IPS DF 4.7 (cell line): ENCODE results near the gene GOLGA6L1.
"Not testable (repeated sequence)": the region's sequence is repeated elsewhere in the genome, so short reads cannot be mapped to it uniquely, and the experiment has no call there.

Experiments
- DNase-seq: peaks from one replicate; pipeline ENCODE4 v3.0.0-alpha.2; 2013; ENCODE audit warnings: low spot score; ENCODE audit errors: extremely low read depth

Gene GOLGA6L1

DNA sequence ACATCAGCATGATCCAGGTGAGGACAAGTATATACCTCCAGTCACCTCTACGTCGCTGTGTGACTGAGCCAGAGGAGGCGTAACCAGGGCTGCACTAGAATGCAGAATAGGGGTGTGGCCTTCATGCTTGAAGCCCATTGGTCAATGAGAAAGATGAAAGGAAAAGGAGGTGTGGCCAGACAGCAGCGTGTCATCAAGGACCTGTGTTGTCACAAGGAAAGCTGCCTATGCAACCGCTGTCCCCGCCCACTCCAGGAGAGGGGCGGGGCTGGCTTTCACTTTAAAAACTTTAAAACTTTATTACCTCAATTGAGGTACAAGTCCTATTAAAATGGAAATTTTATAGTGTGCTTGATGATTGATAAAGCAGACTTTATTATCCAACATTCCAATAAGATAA is at the start of gene GOLGA6L1:
Gene GOLGA6L1, minus strand, starts transcription at position 101 of the 400 bp plus-strand sequence. Its CDS starts 91 bp downstream, at position 10.
- not testable (repeated sequence) for DNase-seq

GRCh38 chr15:23181201-23181600 is 44.6 kb upstream of the GOLGA6L1 start:
- DNase-seq = not testable (repeated sequence)

DNA sequence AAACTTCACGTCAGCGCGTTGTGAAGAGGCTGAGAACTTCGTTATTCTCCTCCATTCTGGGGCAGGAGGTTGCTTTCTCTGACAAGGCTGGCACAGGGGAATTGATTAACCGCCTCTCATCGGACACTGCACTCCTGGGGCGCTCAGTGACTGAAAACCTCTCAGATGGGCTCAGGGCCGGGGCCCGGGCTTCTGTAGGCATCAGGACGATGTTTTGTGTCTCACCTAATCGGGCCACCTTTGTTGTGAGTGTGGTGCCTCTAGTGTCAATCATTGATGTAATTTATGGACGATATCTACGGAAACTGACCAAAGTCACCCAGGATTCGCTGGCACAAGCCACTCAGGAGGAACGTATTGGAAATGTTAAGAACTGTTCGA is 43.9 kb upstream of the GOLGA6L1 start:
- DNase-seq = not testable (repeated sequence)

DNA sequence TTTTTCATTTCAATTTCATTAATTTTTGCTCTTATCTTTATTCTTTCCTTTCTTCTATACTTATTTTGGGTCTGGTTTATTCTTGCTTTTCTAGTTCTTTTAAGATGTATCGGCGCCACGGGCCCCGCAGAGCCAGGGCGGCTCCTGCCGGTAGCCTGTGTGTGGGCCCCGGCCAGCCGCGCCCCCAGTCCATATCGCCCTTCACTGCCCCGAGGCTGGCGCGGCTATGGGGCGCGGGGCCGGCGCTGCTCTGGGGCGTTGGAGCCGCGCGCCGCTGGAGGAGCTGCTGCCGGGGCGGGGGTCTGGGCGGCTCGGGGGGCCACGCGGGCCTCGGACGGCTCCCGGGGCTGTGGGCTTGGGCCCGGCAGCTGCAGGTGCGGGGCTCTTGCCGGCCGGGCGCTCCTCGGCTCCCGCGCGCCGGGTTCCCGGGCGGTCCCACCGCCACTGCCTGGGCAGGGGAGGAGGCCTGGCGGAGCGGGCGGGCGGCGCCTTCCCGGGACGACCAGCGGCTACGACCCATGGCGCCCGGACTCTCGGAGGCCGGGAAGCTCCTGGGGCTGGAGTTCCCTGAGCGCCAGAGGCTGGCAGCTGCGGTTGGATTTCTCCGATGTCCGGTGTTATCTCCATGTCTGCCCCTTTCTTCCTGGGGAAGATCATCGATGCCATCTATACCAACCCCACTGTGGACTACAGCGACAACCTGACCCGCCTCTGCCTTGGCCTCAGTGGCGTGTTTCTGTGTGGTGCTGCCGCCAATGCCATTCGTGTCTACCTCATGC is 43.3 kb upstream of the GOLGA6L1 start:
- not testable (repeated sequence) for DNase-seq

- DNase-seq = not testable (repeated sequence)
Measured at GRCh38 chr15:23176683-23177082, 40.1 kb upstream of the GOLGA6L1 start.

- not testable (repeated sequence) for DNase-seq
Measured at GRCh38 chr15:23175606-23176005, 39.0 kb upstream of the GOLGA6L1 start.

DNA sequence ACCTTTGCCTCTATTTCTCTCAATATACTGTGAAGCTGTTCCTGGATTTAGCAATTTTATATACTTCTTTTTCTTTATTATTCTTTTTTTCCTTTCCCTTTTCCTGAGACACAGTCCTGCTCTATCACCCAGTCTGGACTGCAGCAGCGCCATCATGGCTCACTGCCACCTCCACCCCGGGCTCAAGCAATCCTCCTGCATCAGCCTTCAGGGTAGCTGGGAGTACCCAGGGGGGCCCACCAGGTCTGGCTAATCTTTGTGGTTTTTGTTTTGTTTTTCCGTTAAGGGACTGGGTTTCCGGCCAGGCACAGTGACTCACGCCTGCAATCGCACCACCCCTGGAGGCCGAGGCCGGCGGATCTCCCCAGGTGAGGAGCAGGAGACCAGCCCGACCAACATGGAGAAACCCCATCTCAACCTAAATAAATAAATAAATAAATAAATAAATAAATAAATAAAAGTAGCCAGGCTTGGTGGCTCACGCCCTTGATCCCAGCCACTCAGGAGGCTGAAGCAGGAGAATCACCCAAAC is 38.1 kb upstream of the GOLGA6L1 start:
- not testable (repeated sequence) for DNase-seq

- DNase-seq = not testable (repeated sequence)
Measured at GRCh38 chr15:23132787-23133186, 3.8 kb downstream of the GOLGA6L1 start.

- no peak for DNase-seq
Measured at GRCh38 chr15:23118208-23118607, 18.4 kb downstream of the GOLGA6L1 start.

- DNase-seq = no peak
Measured at GRCh38 chr15:23095796-23096195, 40.8 kb downstream of the GOLGA6L1 start.

DNA sequence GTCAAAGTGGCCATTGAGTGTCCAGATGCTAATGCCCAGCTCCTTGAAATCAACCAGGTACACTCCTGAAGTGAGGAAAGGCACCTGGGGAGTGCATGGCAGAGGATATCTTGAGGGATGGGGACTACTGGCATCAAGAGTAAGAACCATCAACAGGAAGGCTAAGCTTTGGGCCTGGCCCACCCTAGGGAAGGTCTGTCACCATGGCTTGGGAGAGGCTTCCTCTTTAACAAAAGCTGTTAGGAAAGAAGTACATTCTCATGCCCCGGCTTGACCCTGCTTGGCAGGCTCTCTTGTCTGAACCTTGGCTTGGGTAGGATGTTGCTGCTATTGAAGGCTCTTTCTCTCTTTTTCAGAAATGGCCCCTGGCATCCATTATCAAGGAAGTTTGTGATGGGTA is 53.5 kb downstream of the GOLGA6L1 start:
- no peak for DNase-seq

DNA sequence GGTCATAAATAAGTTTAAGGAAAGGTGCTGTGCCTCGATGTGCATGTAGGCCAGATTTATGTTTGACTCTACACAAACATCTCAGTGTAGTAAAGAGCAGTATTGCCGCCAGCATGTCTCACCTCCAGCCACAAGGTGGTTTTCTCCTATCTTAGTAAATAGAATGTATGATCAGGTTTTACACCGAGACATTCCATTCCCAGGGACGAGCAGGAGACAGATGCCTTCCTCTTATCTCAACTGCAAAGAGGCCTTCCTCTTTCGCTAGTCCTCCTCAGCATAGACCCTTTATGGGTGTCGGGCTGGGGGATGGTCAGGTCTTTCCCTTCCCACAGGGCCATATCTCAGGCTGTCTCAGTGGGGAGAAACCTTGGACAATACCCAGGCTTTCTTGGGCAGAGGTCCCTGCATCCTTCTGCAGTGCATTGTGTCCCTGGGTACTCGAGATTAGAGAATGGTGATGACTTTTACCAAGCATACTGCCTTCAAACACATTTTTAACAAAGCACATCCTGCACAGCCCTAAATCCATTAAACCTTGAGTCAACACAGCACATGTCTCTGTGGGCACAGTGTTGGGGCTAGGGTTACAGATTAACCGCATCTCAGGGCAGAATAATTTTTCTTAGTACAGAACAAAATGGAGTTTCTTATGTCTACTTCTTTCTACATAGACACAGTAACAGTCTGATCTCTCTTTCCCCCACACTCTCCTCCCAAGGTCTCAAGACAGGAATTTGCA is 54.5 kb downstream of the GOLGA6L1 start:
- DNase-seq = not testable (repeated sequence)

GRCh38 chr15:23081271-23081670 is 55.4 kb downstream of the GOLGA6L1 start:
- DNase-seq = no peak

DNA sequence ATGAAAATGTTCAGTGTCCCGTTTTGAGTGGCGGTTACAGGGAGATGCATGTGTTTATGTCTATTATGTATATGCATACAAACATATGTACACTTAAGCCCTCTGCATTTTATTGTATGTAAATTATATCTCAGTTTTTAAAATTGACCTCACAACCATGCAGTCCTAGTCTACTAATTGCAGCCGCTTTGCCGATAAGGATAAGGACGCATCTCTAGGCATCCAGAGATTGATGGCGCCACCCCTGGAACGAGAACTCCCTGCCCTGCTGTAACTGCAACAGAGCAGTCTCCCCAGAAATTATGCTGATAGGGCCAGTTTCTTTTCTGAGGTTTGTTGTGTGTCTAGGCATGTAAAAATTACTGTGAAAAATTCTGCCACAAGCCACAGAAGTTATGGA is 56.9 kb downstream of the GOLGA6L1 start:
- DNase-seq = no peak
